NCI-H2081 treated with DMSO at 0.1 percent for 48 hours (cell line): Measurements from ENCODE around the gene ULK4.
"Not testable (repeated sequence)": the region's sequence is repeated elsewhere in the genome, so short reads cannot be mapped to it uniquely, and the experiment has no call there.

Experiments used
- DNase-seq: peaks from one replicate; lab custom pipeline; 2025; lab: John Stamatoyannopoulos, UW

Gene ULK4

DNA sequence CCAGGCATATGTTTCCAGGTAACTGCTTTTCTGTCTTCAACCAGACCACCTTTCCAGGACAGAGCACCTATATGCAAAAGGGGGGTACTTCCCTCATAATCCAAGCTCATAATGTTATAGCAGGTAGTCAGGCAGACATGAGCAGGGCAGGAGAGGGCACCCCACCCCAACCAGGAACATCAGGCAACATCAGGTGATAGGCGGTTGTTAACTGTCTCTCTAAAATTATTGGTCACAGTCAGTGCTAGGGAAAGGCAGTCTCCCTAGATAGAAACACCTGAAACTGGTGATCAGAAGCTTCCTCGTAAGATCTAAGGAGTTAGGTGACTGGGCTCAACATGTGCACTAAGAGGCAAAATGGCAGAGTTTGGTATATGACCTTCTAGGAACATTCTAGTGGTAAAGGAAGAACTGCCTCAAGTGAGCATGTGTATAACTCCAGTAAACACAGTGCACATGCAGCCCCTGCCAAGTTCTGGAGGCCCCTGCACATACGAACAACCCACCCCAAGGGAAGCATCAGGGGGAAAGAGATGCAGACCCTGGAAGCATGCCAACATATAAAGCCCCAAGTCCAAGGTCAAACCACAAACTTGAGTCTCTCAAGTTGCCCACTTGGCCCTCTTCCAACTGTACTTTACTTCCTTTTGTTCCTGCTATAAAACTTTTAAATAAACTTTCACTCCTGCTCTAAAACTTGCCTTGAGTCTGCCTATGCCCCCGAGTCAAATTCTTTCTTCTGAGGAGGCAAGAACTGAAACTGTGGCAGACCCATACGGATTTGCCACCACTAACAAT lies 270.9 kb downstream of the ULK4 start:
- DNase-seq: no peak

DNA sequence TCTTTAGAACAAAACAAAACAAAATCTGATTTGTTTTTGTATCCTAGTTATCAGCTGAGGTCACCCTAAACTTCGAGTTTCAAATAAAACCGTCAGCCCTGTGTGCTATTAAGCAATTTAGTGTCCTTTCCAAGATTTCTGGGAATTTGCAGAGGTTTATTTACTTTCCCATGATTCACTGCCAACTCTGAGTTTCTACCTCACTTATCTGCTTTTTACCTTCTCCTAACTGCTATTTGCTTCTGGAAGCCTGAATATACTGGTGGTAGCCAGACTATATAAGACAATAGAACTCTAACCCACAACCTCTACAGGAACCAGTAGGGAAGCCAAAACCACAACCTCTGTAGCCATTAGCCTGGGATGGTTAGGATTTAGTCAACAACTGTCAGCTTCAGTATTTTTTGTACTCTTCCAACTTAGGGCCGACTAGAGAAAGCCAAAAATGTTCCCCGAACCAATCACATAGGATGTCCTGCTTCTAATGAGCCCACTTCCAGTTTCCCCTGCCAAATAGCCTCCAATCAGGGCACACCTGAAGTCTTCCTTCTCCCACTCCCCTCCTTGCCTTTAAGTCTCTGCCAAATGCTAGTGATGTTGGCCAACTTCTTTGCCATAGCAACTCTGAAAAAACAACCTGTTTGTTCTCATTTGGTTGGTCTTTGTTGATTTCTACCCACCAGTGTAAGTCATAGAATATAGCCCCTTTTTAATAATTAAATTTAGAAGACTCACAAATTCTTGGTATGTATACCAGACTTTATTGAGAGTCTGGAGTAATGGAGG lies 273.1 kb downstream of the ULK4 start:
- DNase-seq: no peak

DNA sequence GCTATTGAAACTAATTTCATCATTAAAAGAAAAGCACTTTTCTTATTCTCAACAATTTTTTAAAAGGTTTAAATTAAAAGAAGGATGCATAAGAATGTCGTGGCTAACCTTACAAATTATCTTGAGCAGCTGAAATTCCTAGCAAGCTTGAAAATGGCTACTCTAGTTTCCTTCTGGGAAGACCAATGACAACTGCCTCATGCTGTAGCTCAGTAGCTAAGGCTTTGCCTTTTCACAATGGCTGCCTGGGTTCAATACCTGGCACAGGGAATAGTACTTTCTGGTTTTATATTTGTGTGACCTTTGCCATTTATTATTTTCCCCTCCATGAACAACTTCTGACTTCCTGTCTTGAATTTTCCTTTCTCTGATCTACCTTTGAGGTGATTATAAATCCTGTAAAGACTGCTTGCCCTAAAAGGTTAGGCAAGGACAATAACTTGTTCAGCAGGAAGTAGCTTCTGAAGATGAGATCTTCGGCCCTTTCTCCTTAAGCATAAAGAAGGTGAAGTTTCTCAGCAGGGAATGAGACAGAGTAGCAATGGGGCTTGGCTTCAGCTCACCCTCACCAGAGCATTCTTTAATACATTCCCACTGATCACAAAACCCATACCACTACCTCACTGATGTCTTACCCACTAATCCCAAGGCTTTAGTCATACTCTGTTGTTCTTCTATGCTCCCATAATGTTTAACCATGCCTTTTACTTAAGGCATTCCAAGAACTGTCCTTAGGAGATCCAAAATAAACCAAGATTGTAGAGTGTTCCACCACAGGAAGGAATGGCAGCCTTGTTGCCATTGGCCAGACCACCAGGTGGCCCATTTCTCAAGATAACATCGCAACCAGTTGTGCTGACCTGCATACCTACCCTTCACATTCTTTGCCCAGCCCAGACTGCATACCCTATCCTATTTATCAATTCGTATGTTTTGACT lies 276.8 kb downstream of the ULK4 start:
- DNase-seq: no peak

DNA sequence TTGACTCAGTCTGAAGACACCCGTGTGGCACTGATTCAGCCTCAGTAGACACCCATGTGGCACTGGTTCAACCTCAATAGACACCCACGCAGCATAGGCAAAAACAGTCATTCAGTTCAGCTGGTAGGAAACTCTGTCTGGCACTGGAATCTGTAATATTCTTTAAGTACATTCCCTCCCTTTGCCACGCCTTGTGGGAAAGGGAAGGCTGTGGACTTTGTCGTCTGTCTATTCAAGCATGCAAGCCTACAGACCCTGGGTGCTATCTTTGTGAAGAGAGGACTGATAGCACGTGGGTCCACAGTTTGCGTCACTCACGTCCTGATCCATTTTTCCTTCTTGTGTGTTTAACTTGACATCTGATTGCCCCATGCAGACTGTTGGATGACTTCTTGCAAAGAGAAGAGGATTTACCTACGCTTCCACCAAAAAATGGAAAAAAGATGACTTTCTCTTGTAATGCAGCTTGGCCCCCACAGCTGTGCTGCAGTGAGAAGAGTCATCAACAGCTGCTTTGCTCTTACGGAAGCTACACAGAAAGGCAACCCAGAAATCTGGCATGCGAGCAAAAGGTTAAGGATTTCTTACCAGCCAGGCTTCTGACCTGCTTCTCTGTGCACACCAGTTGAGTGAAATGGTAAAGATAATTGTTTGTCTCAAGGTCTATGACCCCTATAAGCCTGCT lies 278.1 kb downstream of the ULK4 start:
- no peak for DNase-seq

DNA sequence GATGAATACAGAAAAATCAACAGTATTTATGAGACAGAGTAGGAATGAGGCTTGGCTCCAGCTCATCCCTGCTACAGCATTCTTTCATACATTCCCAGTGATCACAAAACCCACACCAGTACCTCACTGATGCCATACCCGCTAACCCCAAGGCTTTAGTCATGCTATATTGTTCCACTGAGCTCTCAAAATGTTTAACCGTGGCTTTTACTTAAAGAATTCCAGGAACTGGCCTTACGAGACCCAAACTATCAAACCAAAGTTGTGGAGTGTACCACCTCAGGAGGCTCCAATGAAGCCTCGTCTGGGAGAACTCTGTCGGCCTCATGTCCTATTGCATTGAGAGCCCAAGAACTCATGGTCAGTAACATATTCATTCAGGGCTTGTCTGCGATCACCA lies 278.9 kb downstream of the ULK4 start:
- DNase-seq: no peak

DNA sequence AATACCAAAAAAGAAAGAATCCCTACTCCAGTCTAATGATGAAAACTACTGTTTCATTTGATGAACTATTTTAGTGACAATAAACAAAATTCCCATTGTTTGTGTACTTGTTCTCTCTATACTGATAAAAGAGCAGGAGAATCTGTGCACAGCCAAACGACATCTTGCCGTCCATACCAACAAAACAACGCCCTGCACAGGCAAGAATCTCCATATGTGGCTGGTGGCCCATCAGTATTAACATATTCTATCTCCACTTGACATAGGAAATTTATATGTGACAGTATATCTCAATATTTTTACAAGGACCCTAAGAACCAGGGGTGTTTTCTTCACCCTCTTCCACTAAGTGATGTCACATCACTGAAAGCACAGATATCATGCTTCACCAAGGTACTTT lies 279.5 kb downstream of the ULK4 start:
- no peak for DNase-seq

DNA sequence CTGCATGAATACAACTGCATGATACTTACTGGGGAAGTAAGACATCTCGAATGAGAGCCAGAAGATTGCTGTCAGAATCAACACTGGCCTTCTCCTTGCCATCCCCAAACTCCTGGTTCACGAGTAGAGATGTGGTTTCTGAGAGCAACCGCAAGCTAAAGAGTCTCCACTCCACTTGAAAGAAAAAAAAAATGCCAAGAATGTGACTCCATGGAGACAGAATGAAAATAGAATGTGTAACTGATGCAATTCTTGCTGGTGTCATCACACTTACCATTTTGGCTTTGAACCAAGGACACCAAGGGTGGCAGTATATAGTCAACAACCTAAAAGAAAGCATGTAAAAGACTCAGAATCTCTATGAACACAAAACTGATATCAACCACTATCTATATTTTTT lies 280.4 kb downstream of the ULK4 start:
- no peak for DNase-seq

DNA sequence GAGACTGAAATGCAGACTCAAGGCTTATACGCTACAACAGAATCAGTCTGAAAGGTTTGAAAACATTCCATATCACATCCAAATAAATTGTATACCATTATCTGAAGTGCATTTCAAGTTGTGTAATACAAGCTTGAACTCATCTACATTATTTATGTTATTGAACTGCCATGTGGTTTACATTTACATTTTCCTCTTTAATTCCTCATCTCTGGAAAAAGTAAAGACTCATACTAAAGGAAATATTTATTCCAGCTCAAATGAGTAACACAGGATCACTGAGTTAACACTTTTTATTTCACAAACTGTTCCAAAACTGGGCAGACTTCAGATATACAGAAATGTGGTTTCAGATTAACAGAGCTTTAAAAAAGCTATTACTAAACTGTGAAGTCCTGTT lies 282.5 kb downstream of the ULK4 start:
- no peak for DNase-seq

DNA sequence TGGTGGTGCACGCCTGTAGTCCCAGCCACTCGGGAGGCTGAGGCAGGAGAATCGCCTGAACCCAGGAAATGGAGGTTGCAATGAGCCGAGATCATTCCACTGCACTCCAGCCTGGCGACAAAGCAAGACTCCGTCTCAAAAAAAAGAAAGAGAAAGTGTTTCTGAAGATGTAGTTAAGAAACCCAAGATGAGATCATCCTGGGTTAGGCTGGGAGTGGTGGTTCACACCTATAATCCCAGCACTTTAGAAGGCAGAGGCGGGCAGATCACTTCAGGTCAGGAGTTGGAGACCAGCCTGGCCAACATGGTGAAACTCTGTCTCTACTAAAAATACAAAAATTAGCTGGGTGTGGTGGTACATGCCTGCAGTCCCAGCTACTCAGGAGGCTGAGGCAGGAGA lies 286.8 kb downstream of the ULK4 start:
- DNase-seq: not testable (repeated sequence)

DNA sequence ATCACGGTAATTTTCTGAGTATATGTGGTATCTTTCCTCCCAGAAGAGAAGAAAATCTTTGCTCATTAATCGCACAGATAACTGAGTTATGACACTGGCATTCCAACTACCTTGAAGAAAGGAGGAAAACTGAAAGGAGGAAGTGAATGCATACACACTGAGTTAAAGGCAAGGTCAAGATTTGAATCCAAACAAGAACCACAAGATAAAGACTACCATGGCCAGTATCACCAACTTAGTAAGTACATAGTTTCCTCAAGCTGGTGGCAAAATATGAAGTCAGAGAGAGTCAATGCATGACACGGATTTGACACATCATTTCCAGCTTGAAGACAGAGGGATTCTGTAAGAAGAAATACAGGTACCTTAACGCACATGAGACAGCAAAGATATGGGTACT lies 287.5 kb downstream of the ULK4 start:
- no peak for DNase-seq

DNA sequence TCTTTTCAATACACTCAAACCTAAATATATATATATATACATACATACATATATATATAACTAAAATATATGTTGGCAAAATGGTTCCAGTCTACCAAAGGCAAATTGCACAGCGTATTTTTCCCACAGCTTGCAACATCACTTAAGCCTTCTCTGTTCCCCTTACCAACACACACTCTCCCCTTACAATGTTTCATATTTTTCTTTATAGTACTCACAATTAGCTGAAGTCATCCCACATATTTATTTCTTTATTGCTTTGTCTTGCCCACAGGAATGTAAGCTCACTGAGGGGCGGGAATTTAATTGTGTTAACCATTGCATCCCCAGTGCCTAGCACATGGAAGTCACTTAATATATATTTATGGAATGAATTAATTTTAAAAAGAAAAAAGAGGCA lies 288.3 kb downstream of the ULK4 start:
- no peak for DNase-seq

DNA sequence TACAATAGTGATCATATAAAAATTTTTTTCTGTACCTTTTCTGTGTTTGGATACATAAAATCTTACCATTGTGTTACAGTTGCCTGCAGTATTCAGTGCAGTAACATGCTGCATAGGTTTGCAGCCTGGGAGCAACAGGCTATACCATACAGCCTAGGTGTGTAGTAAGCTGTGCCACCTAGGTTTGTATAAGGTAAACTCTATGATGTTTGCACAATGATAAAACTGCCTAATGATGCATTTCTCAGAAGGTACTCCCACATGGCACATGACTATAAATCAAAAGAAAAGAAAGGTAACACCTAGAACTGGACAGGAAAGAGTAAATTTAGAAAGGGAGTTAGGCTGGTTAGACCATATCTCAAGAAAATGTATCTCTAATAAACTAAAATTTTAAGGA lies 293.5 kb downstream of the ULK4 start:
- no peak for DNase-seq

DNA sequence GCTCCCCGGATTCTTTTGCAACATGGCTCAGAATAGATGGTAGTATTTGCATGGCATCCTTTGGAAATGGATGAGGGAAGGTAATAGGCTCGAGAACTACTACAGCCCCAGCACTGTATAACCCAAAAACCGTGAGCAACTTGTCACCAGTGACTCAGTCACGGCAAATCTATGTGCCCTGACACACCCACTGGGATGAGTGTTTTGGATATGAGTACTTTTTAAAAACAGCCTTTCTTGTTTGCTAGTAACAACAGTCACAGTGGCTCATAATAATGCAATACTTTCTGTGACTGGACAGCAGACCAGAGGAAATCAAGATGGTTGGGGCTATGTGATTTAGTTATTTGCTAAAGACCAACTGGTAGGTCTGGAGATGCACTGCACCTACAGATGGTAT lies 299.6 kb downstream of the ULK4 start:
- DNase-seq: no peak

DNA sequence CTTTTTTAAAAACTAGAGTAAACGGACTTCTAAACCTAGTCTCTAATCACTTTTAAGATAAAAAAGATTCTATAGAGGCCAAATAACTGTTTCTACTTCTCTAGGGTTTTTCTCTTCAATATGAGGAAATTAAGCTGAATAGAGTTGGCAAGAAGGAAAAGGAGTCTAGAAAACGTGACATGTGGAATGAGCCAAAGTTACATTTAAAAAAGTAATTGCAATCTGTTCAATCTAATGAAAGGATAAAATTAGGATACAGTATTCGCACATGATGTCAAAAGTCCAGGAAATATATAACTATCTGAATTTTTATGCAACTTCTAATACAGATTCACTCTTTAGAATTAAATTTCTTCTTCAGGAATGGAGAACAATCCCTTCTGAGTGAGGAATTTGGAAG lies 300.1 kb downstream of the ULK4 start:
- DNase-seq: no peak

DNA sequence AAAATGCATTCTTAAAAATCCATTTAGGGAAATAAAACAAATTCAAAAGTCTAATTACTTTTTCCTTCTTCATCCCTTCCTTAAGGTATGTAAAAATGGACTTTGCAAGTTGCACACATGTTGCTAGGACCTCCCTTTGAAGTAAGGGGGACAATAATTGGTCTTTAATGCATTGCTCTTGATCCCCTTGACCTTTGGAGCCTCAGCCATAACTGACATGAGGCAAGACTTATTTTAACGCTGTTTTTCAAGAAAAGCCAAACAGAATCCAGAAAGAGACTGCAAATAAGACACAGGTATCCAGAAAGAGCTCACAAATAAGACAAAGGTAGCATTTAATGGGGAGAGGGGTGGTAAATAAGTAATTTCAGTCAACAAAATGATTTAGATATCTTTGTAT lies 301.4 kb downstream of the ULK4 start:
- no peak for DNase-seq

DNA sequence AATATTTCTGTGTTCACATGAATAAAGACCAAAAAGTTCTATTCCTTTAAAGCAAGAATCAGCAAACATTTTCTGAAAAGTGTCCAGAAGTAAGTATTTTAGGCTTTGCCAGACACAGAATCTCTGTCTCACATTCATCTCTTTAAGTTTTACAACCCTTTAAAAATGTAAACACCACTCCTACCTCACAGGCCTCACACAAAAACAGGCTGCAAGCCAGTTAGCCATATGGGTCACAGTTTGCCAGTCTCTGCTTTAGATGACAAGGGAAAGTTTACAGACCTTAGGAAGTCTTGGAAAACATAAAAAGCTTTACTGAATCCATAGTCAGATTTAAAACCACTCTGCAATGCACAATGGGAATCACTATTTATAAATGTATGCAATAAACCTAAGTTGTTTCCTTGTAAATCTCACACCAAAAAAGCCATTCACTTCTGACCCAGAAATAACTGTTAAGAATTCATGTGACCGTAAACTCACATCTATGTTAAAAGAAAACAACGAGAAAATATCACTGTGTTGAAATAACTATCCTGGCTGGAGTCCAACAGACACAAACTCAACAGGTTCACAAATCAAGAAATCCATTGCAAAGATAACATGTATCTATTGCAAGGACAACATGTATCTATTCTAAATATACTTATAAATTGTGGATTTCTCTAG lies 308.2 kb downstream of the ULK4 start:
- no peak for DNase-seq

DNA sequence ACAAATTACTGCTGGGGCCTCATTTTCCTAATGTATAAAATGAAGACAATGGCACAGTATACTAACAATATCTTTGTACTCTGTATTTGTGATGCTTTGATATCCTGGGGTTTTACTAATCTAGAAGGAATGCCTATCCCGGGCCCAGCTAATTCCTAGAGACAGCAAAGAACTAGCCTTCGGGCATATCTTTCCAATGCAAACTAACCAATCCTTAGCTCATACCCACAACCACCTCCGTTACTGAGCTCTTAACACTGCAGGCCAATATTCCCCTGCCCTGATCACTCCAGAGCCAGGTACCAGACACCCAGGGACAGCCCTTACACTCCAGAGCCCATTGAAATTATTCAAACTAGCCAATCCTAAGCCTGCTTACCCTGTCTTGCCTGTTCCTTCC lies 309.0 kb downstream of the ULK4 start:
- no peak for DNase-seq

DNA sequence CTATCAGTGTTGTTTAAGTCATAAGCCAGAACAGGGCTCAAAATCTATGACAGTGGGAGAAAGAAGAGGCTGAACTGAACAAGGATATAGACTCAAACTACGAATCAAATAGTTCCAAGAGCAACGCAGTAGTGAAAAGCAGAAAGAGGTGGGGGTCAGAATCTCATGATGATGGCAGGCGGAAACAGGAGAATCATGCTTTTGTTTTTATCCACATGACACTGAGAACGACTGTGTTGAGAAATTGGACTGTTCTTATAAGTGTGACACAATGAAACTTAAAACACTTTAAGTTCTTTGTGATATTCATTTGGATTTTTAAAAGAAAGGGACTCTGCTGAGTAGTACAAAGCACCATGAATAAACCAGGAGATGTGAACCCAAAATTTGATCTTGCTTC lies 309.4 kb downstream of the ULK4 start:
- DNase-seq: no peak

DNA sequence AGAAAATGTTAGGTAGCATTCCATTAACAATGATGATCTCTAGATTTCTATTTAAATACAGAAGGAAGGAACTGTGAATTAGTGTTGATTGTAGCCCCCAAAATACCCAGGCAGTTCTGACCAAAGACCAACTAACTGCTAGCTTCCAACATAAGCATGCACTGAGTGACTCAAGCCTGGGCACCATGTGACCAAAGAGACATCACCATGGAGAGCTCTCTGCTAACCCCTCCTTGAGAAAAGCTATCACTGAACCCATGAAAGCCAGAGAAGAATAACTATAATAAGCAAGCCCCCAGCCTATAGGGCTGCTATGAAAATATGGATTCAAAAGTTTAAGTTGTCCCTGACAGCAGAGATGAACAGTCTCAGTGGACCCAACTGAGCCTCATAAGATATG lies 310.2 kb downstream of the ULK4 start:
- DNase-seq: no peak

DNA sequence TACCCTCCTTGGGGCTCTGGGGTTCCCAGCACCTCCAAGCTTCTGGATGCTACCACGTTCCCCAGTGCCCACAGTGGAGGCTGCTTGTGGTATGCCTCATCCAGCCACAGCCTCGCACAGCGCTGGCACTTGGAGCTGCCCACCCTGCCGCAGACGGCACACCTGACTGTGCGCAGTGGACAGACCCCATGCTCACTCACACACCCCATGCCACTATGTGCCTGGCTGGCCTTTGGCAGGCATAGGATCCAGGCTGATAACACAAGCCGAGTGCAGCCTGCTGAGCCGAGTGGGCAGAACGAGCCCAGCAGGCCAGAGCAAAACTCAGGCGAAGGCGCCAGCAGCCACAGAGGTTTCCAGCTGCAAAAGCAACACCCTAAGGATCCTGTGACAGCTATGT lies 311.5 kb downstream of the ULK4 start:
- no peak for DNase-seq

DNA sequence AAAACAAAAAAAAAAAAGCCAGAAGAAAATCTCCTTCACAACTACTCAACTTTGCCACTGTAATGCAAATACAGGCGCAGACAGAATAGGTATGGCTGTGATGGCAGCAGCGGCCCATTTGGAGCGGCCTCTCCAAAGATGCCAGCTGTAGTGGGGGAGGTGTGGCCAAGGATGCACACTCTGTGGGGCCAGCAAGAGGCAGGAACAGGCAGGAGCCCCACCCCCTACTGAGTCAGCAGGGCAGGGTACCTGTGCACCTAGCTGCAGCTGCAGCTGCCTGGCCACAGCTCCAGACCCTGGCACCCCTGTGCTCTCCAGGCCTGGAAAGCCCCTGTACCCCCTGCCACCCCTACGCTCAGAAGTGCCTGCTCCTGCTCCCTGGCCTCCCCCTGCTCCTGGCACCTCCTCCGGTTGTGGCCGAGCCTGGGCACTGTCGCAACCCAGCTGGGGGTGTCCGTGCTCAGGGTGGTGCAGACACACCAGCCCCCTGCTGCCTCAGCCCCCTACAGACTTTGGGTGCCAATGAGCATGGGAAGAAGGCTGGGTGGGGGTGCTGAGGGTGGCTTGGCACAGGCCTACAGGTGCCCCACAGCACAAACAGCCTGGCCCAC lies 312.7 kb downstream of the ULK4 start:
- DNase-seq: no peak
